CD4-positive, alpha-beta T cell treated with Interleukin-17A for 4 hours (primary cell): ENCODE measurements around the gene PRAME.

Source experiments
- DNase-seq: peaks from one replicate; pipeline ENCODE4 v3.0.0-alpha.2; 2020; ENCODE audit warnings: mixed read lengths

PRAME gene

DNA sequence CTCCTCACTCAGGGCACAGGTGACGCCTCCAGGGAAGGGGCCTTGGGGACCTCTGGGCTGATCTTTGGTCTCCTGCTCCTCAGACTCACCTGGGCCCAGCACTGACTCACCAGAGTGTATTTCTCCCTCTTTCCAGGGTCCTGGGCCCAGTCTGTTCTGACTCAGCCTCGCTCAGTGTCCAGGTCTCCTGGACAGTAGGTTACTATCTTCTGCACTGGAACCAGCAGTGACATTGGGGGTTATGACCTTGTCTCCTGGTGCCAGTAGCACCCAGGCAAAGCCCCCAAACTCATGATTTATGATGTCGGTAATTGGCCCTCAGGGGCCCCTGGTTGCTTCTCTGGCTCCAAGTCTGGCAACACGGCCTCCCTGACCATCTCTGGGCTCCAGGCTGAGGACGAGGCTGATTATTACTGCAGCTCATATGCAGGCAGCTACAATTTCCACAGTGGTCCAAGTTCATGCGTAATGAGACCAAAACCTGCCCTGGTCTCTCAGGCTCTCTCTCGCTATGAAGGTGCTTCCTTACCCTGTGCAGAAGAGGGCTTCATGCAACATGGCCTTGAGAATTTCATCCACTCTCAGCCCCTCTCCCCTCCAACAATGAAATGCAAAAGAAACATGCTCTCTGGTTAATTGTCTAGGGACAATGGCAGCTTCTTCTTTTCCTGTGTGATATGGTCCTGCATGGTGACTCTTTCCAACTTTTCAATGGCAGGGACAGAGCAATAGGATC is 21.0 kb upstream of the PRAME start:
- DNase-seq = no peak

DNA sequence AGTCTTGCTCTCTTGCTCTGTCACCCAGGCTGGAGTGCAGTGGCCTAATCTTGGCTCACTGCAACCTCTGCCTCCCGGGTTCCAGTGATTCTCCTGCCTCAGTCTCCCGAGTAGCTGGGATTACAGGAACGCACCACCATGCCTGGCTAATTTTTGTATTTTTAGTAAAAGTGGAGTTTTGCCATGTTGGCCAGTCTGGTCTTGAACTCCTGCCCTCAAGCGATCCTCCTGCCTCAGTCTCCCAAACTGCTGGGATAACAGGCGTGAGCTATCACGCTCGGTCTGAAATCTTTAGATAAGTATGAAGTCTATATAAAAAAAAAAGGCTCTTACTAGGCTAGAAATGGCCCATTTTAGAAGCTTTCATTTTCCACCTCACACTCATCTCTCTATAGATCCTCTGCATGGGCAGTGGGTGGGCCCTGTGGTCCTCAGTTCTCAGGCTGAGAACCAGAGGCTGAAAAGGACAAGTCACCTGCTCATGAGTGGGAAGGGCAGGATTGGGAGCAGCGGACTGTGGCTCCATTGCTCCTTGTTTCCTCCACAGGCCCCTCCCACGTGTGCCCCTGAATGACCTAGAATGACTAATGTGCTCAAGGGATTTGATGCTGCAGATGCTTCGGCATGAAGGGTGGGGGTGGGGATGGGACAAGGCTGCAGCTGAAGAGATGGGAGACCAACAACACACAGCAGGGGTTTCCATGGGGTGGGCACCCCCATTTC is 19.8 kb upstream of the PRAME start:
- DNase-seq = no peak

DNA sequence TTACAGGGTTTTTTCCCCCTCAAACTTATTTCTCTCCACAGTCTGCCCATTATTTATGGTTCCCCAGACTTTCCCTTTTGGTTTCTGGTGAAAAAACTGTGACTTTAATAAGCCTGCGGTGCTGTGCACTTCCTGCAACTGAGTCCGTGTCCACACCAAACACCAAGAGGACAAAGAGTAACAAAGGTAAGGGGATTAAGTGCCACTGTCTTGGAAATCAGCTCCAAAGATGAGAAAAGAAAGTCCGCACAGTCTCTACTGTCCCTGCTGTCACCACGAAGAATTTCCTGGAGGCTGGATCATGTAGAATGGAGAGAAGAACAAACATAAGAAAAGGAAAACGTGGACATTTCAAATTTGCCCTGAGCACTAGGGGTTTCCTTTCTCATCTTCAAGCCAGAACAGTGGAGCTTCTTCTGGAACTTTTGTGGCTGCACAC is 17.9 kb upstream of the PRAME start:
- DNase-seq = no peak

DNA sequence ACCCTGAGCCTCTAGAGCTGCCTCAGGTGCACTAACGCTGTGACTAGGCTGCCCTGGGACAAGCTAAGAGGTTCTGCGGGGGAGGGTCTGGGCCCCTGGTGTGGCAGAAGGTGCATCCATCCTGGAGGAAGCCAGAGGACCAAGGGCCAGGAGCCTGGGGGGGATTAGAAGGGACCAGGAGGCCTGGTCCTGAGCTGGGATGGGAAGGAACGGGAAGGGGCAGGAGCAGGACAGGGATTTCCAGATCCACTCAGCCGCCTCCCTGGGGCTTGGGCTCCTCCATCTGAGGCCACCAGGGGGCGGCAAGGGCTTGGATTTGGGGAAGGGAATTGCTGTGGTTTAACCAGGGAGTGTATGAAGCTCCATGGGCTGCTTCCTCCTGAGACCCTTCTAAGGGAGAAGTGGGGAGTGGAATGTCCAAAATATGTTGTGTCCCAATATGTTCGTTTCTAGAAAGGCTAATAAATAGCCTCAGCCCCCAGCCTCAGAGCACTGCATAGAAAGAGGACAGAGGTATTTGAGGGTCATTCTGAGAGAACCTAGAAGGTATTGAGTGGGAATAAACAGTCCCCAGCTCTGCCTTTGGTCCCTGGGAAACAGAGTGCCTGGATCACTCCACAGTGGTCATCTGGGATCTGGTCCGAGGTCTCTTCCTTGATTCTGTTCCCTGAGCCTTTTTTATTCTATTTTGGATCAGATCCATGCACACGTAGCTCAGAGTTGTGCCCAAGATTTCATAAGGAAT is 17.4 kb upstream of the PRAME start:
- DNase-seq = peak; percentile 34

DNA sequence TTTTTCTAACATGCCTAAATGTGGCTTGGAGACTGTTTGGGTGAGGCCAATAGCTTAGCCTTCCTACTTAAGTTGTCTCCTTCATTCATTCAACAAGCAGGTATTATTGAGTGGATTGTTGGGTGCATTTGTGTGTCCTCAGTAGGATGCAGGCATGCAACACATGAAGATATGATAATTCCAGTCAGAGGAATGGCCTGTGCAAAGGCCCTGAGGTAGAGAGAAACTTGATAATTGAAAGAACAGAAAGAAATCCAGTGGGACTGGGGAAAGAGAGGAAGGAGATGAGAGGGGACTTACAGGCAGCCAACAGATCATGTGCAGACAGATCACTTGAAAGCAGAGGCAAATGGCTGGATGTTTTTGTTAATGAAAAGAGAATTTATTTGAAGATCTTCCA is 15.3 kb upstream of the PRAME start:
- no peak for DNase-seq

DNA sequence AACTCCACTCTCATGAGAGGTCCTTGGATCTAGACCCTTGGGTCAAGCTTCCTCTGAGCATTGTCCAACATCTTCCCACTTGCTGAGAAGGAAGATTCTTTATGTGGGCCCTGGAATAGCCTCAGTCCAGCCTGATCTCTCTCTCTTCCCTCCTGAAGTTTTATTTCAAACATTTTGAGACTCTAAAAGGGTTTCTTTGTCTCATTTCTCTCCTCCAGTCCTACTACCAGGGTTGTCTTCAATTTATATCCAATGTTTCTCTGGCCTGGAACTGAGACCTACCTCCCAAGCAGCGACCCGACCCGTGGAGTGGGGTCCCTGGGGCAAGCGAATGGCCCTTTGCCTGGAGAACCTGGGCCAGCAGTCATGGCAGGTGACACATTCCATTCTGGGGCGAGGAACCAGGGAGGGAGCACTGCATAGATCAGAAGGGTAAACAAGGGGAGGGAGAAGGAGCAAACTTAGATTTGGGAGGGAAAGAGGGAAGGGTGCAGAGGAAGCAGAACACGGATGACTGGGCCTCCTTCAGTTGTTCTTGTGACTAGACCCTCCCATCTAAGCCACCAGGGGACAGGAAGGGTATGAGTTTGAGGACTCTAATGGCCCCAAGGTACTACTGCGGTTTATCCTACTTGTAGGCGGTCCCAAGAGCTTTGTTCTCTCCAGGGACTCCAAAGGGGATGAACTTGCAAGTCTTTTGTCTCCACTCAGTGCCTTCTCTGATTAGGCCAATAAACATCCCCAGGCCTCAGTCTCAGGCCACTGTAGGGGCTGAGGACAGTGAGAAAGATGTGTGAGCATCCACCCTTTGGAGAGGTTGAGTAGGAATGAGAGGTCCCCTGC is 14.2 kb upstream of the PRAME start:
- DNase-seq = no peak

DNA sequence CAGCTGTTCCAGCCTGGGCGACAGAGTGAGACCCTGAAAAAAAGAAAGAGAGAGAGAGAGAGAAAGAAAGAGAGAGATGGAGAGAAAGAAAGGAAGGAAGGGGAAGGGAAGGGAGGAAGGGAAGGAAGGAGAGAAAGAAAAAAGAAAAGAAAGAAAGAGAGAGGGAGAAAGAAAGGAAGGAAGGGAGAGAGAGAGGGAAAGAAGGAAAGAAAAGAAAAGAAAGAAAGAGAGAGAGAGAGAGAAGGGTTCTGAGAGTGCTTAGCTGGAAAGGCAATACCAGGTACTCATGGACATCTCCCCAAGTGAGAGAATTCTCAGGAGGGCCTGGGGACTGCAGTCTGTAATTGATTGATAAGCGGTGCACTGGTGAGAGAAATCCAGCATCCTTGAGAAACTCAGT is 12.8 kb upstream of the PRAME start:
- DNase-seq = no peak

DNA sequence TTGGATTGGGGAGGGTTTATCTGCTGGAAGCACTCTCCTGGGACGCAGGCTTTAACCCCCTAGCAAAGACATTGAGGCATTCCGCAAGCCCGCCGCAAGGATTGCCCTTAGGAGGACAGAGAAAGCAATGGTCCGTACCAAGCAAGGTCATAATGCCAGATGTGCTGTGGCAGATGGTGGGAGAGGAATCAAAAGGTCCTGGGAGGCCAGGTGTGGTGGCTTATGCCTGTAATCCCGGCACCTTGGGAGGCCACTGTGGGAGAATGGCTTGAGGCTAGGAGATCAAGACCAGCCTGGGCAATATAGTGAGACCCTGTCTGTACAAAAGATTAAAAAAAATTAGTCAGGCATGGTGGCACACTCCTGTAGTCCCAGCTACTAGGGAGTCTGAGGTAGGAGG is 12.4 kb upstream of the PRAME start:
- no peak for DNase-seq

DNA sequence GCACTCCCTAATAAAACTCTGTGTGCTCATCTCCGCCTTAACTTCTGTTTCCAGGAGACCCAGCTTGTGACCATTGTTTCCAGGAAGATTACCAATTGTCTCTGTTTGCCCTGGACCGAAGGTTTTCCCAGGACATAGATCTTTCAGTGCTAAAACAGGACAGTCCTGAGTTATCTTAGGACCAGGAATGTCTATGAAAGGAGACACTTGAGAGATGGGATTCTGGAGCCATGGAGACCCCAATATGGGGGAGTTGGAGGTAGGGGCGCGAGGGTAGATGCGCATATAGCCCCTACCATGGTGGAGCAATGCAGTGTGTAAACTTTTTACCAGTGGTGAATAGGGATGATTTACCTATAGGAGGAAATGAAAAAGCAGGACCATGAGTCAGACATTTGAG is 10.2 kb upstream of the PRAME start:
- DNase-seq = no peak

DNA sequence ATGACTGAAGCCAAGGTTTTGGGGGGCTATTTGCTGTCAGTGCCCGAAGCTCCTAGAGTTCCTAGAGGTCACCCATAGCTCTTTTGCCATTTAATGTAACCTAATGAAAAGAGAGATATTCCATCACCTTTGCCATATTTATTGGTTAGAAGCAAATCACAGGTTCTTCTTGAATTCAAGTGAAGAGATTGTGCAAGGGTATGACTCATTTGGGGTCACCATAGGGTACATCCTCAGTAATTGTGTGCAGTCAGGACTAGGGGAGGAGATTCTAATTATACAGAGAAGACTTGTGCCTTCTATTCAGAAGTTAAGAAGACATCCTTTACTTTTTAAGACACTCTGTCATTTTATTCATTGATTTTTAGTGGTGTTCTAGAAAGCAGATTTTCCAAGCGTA is 6.9 kb upstream of the PRAME start:
- no peak for DNase-seq

DNA sequence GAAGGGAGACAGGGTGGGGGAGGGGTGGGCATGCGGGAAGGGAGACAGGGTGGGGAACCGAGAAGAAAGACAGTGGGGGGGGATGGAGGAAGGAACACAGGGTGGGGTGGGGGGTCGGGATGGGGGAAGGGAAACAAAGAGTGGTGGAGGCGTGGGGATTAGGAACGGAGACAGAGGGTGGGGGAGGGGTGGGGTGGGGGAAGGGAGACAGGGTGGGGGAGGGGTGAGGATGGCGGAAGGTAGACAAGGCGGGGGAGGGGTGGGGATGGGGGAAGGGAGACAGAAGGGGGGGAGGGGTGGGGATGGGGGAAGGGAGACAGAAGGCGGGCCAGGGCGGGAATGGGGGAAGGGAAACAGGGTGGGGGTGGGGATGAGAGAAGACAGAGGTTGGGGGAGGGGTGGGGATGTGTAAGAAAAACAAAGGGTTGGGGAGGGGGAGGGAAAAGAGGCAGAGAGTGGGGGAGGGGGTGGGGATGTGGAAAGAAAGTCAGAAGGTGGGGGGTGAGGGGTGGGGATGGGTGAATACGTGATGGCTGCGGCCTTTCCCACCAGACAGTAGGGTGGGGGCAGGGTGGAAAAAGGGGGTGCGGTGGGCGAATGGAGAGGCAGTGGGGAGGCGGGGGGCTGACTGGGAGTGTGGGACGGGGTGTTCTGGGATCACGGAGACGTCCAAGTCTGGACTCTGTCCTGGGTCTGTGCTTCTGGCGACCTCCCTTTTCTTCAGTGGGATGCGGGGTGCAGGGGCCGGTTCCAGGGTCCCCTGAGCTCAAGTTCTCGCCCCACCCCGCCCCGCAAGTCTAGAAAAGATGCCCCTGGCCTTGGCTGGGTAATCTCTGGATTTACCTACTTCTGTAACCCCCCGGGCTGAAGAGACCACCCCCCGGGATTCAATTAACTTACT is 744 bp downstream of the PRAME start:
- DNase-seq = no peak

DNA sequence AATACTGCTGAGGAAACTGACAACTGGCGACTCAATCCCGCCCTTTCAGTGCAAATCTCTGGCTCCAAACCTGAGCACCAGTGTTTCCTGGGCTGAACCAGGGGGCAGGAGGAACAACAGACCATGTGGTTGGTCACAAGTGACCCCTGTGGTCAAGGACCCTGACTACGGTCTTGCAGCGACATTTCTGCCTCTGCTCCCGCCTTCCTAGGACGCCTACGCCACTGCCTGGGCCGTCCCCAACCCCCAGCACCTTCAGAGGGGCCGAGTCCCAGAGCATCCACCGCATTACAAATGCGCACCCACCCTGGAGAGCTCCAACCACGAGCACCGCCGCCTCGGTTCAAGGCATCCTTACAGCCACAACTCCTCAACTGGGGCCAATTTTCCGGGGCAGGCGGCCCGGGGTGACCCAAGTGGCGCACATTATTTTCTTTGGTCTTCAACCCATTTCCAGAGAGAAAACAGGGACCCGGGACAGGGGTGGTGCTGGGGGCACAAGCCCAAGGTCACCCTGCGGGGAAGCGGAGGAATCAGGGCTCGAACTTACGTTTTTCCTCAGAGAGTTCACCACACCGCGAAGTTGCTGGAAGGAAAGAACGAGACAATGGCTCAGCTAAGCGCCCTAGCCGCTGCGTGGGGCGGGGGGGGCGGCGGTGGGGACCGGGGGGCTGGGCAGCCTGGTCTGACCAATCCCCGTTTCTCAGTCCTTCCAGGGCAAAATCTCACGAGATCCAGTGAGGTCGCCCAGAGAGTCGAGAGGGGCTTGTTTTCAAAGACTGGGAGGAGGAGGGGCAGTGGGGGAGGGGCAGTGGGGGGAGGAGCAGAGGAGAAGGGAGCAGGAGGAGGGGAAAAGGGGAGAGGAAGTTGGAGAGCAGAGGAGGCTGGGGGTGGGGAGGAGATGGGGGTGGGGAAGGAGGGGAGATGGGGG is 1.8 kb downstream of the PRAME start:
- no peak for DNase-seq

DNA sequence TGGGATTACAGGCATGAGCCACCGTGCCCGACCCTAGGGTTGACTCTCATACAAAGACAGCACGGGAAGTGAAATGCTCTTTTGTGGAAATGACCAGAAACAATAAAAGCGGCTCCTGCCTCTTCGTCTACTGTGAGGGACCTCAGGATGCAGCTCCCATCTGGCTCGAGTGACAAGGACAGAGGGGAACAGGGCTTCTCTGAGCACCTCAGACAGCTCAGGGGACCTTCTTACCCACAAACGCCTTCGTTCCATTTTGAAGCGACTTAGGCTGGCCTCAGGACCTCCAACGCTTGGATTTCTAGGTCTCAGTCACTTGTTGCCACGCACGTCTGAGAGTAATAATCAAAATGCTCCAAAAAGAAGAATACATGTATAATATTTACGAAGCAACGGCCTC is 2.5 kb downstream of the PRAME start:
- DNase-seq = no peak

DNA sequence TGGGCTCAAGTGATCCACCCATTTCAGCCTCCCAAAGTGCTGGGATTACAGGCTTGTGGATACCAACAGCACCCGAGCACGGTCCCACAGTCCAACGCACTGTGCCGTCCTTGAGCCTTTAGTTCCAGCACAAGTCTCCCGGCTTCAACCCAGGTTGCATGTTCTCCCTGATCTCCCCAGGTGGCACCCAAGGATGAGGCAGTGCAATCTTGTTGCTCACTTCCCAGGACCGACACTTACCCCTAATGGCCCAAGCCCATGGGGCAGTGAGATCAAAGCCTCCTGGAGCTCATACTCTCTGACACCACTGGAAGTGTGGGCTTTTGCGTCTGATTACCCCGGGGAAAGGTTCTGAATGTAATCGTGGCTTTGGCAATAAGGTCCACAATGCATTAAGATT is 3.5 kb downstream of the PRAME start:
- no peak for DNase-seq

DNA sequence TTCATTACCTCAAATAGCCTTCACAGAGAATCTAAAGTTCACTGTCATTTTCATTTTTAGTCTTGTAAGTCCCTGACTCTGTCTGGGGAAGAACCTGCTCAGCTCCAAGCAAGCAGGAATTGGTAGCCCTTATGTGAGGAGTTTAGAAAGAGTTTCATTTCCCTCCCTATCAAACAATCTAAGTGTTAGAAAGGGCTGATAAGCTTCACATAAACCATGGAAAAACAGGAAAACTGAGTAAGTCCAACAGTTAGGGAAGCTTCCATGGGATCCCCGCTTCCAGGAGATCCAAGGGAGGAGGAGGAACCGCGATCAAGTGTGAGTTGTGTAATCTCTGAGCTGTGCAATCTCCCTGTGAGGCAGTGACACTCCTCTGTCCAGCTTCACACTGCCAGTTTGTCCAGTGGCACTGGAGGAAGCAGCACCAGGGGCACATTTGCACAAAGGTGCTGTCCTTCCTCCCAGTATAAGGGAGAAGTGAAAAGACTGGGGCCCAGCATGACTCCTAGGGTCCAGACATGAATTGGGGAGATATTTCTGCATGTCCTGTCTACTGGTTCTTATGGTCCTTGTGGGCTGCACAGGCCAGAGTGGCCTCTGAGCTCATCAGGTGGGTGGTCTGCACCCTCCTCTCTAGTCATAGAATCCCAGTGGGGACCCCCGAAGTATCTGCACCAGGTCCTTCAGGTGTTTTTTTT is 4.3 kb downstream of the PRAME start:
- DNase-seq = no peak

DNA sequence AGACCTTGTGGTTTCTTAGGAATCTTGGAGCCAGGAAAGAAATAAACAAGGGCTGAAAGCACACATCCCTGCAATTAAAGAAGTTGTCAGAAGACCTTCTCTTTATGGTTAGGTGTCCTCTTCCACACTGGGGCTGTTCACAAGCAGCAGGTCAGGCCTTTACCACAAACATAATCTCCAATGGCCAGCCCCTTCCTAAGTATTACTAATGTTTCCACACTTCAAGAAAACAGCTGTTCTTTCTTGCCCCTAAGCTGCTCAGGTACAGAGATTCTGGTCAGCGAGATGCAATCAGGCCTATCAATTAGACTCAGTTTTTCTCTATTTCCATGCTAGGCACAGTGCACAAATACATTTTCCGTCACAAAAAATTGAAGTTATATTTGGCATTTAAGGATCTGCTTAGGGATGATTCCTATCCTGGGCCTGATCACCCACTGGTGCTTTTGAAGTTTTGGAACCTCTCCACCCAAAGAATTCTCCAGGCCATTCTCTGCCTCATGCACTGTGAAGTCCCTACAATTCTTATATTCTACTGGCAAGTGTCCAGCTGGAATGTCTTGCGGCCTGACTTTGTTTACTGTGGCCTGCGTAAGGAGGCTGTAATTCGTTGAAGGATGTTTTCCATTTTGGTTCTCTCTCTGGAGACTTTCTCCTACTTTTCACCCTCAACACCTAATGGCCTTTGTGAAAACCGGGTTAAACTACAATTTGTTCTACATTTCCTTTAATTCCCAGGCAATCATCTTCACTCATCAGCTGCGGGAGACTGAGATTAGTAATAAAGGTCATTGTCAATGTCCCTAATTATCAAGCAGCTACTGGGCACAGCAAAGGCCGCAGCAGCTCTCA is 5.1 kb downstream of the PRAME start:
- DNase-seq = no peak

DNA sequence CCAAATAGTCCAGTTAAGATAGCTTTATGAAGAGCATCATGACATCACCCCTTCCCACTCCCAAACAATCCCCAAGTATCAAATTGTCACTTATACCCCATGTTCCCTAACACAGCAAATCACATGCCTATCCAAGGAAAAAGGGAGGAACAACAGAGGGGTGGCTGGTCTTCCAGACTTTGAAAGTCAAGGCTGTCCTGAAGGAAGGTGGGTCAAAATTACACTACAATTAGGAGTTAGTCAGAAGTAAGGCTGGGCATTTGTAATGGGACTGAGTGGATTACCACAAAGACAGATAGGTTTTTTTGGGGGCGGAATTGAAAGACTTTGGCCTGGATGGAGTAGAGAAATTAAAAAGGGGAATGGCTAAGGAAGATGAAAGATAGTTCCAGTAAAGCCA is 5.9 kb downstream of the PRAME start:
- DNase-seq = no peak

DNA sequence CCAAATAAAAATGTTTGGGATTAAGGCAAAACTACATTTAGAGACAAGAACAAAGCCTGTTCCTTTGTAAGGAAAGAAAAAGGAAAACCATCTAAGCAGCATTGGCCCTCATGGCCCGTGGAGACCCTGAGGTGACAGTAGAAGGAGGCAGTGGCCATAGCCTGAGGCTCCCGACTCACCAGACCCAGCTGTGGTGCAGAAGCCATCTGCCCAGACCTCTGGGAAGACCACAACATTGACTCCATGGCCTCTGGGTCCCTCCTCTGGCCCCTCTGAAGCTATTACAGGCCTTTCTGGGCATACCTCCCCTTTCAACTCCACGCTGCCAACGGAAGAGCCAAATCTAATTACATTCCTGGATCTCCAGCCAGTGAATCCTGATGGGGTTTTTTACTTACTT is 6.4 kb downstream of the PRAME start:
- no peak for DNase-seq

DNA sequence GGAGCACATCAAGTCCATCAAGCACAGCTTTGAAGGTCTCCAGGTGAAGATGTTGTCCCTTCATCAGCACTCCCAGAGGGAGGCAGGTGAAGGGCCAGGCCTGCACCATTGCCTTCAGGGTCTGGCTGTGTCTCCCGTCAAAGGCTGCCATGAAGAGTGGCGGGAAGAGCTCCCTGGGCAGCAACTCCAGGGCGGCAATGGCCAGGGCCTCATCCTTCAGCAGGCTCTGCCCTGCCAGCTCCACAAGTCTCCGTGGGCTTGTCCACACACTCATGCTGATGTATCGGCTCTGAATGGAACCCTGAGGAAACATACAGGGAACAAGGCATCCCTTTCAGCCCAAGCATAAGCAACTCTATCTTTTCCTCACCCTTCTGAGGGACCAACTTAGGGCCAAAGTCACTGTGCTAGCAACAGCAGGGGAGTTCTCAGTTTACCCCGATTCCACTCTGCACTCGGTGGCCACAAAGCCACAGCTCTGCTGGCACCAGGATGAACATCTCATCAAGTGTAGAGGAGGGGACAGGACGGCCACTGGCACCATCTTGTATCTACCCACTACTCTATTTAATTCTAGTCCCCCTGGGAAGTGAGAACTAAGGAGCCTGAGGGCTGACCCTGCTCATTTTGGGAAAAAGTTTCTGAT is 8.2 kb downstream of the PRAME start:
- no peak for DNase-seq
